ENCODE results near the gene SLC9A2. TPM values are rescaled to one million over a fixed set of nuclear protein-coding genes. Genes with fewer than 3 reads are reported as not detected.
A peak's percentile ranks its signal among the peaks of the same experiment; 100 is the strongest.

The SLC9A2 gene
- total and polyA plus RNA-seq, 2 of the 13 experiments (the other 11 are each of a cell fraction or from before 2014, with no cell fraction given) = 0.02 TPM; not detected in 1

DNA sequence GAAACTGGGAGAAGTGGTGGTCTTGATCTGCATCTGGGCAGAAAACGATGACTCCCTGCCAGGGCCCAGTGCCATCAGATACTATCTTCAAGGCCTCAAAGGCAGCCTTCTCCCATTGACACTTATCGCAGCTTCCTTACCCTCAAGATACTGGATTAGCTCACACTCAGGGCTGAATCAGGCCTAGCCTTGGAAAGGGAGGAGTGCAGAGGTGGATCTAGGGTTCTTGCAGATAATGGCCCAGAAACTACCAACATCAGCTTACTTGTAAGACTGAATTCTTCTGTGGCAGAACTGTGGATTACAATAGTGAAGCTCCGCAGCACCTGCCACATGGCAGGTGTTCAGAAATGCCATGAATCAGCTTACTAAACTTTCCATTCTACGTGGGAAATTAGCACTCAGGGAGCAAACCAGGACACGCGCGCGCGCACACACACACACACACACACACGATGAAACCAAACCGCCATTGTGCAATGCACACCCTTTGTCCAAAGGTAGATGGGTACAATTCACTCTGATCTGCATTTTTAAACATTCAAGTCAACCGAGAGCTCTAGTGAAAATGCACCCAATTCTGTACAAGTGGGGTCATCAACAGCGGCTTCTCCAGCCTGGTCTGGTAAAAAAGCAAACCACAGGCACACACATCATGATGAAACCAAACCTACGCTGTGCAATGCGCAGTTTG lies 116.2 kb downstream of the SLC9A2 start (continued):
- TF ChIP-seq RERE (CRISPR knock-in tag; IDR thresholded peaks at IDR 0.05; ENCODE audit: low read depth) (no peak), ZMYM2 (CRISPR knock-in tag; IDR thresholded peaks at IDR 0.05) (0 out of 2 replicates have a peak, but pooled peaks have one; percentile 8), SMAD3 (CRISPR knock-in tag; IDR thresholded peaks at IDR 0.05) (no peak), LCORL (IDR thresholded peaks at IDR 0.05) (peak; percentile 50; the same call in 1 of the 2 replicates), LCORL (CRISPR knock-in tag; IDR thresholded peaks at IDR 0.05) (no peak; the same call in 1 of the 2 replicates), AKAP8 (CRISPR knock-in tag; IDR thresholded peaks at IDR 0.05) (no peak), RNF2 (conservative IDR thresholded peaks at IDR 0.05; ENCODE audit: low read depth) (0 out of 2 replicates have a peak, but pooled peaks have one; percentile 23), GATAD1 (CRISPR knock-in tag; IDR thresholded peaks at IDR 0.05) (peak; percentile 33; the same call in 1 of the 2 replicates), HNF4G (IDR thresholded peaks at IDR 0.05; ENCODE audit: borderline replicate concordance, low read depth, low read length) (no peak), HNF4G (CRISPR knock-in tag; IDR thresholded peaks at IDR 0.05; ENCODE audit: borderline replicate concordance, low read depth) (no peak), KAT8 (CRISPR knock-in tag; IDR thresholded peaks at IDR 0.05) (no peak), ZNF550 (CRISPR knock-in tag; IDR thresholded peaks at IDR 0.05; ENCODE audit: borderline replicate concordance) (no peak; the same call in 1 of the 2 replicates), REPIN1 (CRISPR knock-in tag; IDR thresholded peaks at IDR 0.05; ENCODE audit: borderline replicate concordance, low read depth) (no peak), SNAPC2 (CRISPR knock-in tag; IDR thresholded peaks at IDR 0.05) (no peak; the same call in 1 of the 2 replicates), KDM5B (CRISPR knock-in tag; IDR thresholded peaks at IDR 0.05; ENCODE audit: borderline replicate concordance) (0 out of 2 replicates have a peak, but pooled peaks have one; percentile 47), ZBTB14 (CRISPR knock-in tag; IDR thresholded peaks at IDR 0.05) (peak; percentile 33; the same call in 1 of the 2 replicates), ZBTB7A (CRISPR knock-in tag; IDR thresholded peaks at IDR 0.05) (no peak; the same call in 1 of the 2 replicates), SMAD1 (CRISPR knock-in tag; IDR thresholded peaks at IDR 0.05; ENCODE audit: borderline replicate concordance, low read depth) (no peak), SRSF1 (optimal IDR thresholded peaks at IDR 0.05; ENCODE audit: low read depth, low read length) (no peak)
- TF ChIP-seq, protein P1, sequence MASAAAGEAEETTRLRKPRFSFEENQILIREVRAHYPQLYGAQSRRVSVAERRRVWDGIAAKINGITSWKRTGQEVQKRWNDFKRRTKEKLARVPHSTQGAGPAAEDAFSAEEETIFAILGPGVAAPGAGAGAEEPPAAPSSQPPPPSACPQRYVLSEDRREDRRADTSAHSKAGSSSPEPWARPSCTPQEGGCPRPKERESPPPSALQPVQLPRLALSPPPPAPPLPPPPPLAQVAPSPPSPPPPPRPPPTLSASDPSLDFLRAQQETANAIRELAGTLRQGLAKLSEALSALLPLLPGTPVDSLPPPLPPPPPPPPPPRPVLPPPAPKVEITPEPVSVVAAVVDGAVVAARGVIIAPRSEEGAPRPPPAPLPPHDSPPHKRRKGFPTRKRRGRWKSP (CRISPR knock-in tag; IDR thresholded peaks at IDR 0.05) = no peak; the same call in 1 of the 2 replicates
- TF ChIP-seq, protein P2, sequence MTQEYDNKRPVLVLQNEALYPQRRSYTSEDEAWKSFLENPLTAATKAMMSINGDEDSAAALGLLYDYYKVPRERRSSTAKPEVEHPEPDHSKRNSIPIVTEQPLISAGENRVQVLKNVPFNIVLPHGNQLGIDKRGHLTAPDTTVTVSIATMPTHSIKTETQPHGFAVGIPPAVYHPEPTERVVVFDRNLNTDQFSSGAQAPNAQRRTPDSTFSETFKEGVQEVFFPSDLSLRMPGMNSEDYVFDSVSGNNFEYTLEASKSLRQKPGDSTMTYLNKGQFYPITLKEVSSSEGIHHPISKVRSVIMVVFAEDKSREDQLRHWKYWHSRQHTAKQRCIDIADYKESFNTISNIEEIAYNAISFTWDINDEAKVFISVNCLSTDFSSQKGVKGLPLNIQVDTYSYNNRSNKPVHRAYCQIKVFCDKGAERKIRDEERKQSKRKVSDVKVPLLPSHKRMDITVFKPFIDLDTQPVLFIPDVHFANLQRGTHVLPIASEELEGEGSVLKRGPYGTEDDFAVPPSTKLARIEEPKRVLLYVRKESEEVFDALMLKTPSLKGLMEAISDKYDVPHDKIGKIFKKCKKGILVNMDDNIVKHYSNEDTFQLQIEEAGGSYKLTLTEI (CRISPR knock-in tag; conservative IDR thresholded peaks at IDR 0.05) = no peak

All from HepG2 (cell line).